GM12878 (cell line): Measurements from ENCODE around the gene C1orf35. TPM values are rescaled to one million over a fixed set of nuclear protein-coding genes. Genes with fewer than 3 reads are reported as not detected.

ENCODE experiments used
- ATAC-seq: fragments of 200-7000 bp; cut with Tn5 transposase; 3 replicates; pipeline ENCODE4 v1.9.1; 2020; ENCODE audit warnings: mild to moderate bottlenecking, moderate library complexity
- BruUV-seq: library from RNA; stranded (reverse); fragments of 400-500 nt; replicated peaks from 2 replicates; lab custom pipeline; 2021; lab: Mats Ljungman, UMichigan
- CTCF ChIA-PET: fragments of 300-600 bp; sonication (Branson Sonifier 250); formaldehyde crosslinking; extraction: SDS; loops from one replicate; lab custom pipeline; 2021; ENCODE audit warnings: inconsistent platforms; lab: Yijun Ruan, JAX
- POLR2A ChIA-PET: fragments of 350-600 bp; formaldehyde crosslinking; extraction: SDS; loops from one replicate; lab custom pipeline; 2021; ENCODE audit warnings: inconsistent platforms; lab: Charles Lee
- RAD21 ChIA-PET: fragments of 300-600 bp; sonication (Branson Sonifier 250); formaldehyde crosslinking; loops from one replicate; lab custom pipeline; 2023; ENCODE audit warnings: antibody characterized with exemption; ENCODE audit not compliant: unreplicated experiment; lab: Charles Lee
- SMC1A ChIA-PET: fragments of 300-600 bp; sonication (Branson Sonifier 250); formaldehyde crosslinking; loops from one replicate; lab custom pipeline; 2023; ENCODE audit not compliant: unreplicated experiment, uncharacterized antibody; lab: Charles Lee
- DNase-seq: peaks from one replicate; pipeline ENCODE4 v3.0.0-alpha.2; 2011; ENCODE audit warnings: low read depth, low spot score
- FAIRE-seq: peaks from 3 replicates; lab custom pipeline; 2011; peaks lifted over from hg19 to GRCh38; lab: Jason Lieb, UNC
- H2AFZ ChIP-seq: 2 replicates; pipeline ENCODE4 v1.6.0; 2011; ENCODE audit warnings: low read depth, low read length, control low read depth; ENCODE audit not compliant: control insufficient read depth
- H3K27ac ChIP-seq: 2 replicates; pipeline ENCODE4 v1.5.1; 2011; ENCODE audit warnings: control low read depth; ENCODE audit not compliant: control insufficient read depth, insufficient read depth
- H3K27me3 ChIP-seq, 2 experiments: replicated peaks in 1 of 2; 2 replicates each; pipeline versions ENCODE4 v1.6.0 to v1.6.1; 2011; ENCODE audit warnings: low read length in 1 of 2; ENCODE audit not compliant: control insufficient read depth in 2 of 2, insufficient read depth in 2 of 2
- H3K36me3 ChIP-seq, 2 experiments: 2 replicates each; pipeline ENCODE4 v1.5.1; 2011; ENCODE audit warnings: low read length in 1 of 2; ENCODE audit not compliant: control insufficient read depth in 2 of 2, insufficient read depth in 2 of 2
- H3K4me1 ChIP-seq: 2 replicates; pipeline ENCODE4 v1.6.1; 2011; ENCODE audit warnings: mild to moderate bottlenecking, low read length, moderate library complexity, mixed read lengths; ENCODE audit not compliant: control insufficient read depth, insufficient read depth
- H3K4me2 ChIP-seq: 2 replicates; pipeline ENCODE4 v1.6.0; 2011; ENCODE audit warnings: control low read depth; ENCODE audit not compliant: control insufficient read depth, insufficient read depth
- H3K4me3 ChIP-seq: fragments of 200-600 bp; sonication (generic); 2 replicates; pipeline ENCODE4 v1.5.1; 2016
- H3K79me2 ChIP-seq: 2 replicates; pipeline ENCODE4 v1.6.0; 2011; ENCODE audit warnings: low read length; ENCODE audit not compliant: control insufficient read depth, insufficient read depth
- H3K9ac ChIP-seq: 2 replicates; pipeline ENCODE4 v1.8.0; 2011; ENCODE audit warnings: low read length, control low read depth, mixed read lengths; ENCODE audit not compliant: control insufficient read depth, insufficient read depth
- H3K9me3 ChIP-seq: replicated peaks from 3 replicates; pipeline ENCODE4 v1.5.1; 2011; ENCODE audit warnings: mild to moderate bottlenecking, low read length; ENCODE audit not compliant: control insufficient read depth, insufficient read depth
- H4K20me1 ChIP-seq: 2 replicates; pipeline ENCODE4 v1.6.0; 2011; ENCODE audit not compliant: control insufficient read depth, insufficient read depth
- HDGF ChIP-seq: fragments of 450-650 bp; IDR thresholded peaks from 2 replicates; pipeline ENCODE4 v1.6.1; 2016; ENCODE audit warnings: antibody characterized with exemption
- PKNOX1 ChIP-seq: fragments of 450-650 bp; IDR thresholded peaks from 2 replicates; pipeline ENCODE4 v1.6.1; 2016; ENCODE audit warnings: mild to moderate bottlenecking
- RELB ChIP-seq: fragments of 450-650 bp; IDR thresholded peaks from 2 replicates; pipeline ENCODE4 v1.6.1; 2017; ENCODE audit warnings: low read depth, mild to moderate bottlenecking, moderate library complexity
- RUNX3 ChIP-seq: IDR thresholded peaks from 2 replicates; pipeline ENCODE4 v1.6.1; 2012; ENCODE audit warnings: low read length, inconsistent platforms
- SMAD1 ChIP-seq: fragments of 450-650 bp; IDR thresholded peaks from 2 replicates; pipeline ENCODE4 v1.6.1; 2018; ENCODE audit warnings: mild to moderate bottlenecking, low read depth; ENCODE audit not compliant: partially characterized antibody
- SREBF2 ChIP-seq: IDR thresholded peaks from 2 replicates; pipeline ENCODE4 v1.6.1; 2012; ENCODE audit warnings: mild to moderate bottlenecking, low read length
- STAT1 ChIP-seq: fragments of 450-650 bp; conservative IDR thresholded peaks from 2 replicates; pipeline ENCODE4 v1.6.1; 2014; ENCODE audit warnings: antibody characterized with exemption, mild to moderate bottlenecking
- ZBED1 ChIP-seq: IDR thresholded peaks from 2 replicates; pipeline ENCODE4 v1.6.1; 2016; ENCODE audit warnings: borderline replicate concordance
- WGBS: methylation state at CpG from one replicate; pipeline ENCODE4 v1.1.6; 2016; ENCODE audit warnings: low lambda C conversion rate; ENCODE audit not compliant: insufficient replicate concordance, insufficient coverage; ENCODE audit errors: missing lambda C conversion rate; 5-methylcytosine and 5-hydroxymethylcytosine counted together
- in situ Hi-C: fragments of 300-500 bp; cut with MboI; formaldehyde crosslinking; loops from 9 replicates; pipeline ENCODE4 v1.14.3; 2018; ENCODE audit warnings: mixed read lengths
- intact Hi-C: fragments of 100-400 bp; cut with micrococcal nuclease; formaldehyde crosslinking; loops from one replicate; pipeline ENCODE4 v1.14.2; 2022; ENCODE audit not compliant: unreplicated experiment
- polyA plus RNA-seq, 11 experiments: library from polyadenylated mRNA; depleted of rRNA in 4 of 11; unstranded in 6 of 11; stranded (reverse) in 5 of 11; fragments of >200 nt; fragmentation: Nextera tagmentation in 4 of 11; fragmentation: Illumina TruSeq in 1 of 11; extraction: Ambion mirVana in 4 of 11; extraction: Trizol in 1 of 11; gene quantifications; 1 replicate in 1 of 11; 2 replicates in 10 of 11; pipeline versions ENCODE4 v1.2.1 to v1.2.3, GENCODE V29; 2011 to 2016; ENCODE audit warnings: inconsistent platforms in 2 of 11, missing spikeins in 2 of 11, low read depth in 1 of 11
- total RNA-seq, 4 experiments: library from RNA; depleted of rRNA in 3 of 4; stranded (reverse); fragments of >200 nt in 3 of 4; fragmentation: Illumina TruSeq in 1 of 4; extraction: Trizol in 1 of 4; gene quantifications; 2 replicates each; pipeline versions ENCODE4 v1.2.1 to v1.2.3, GENCODE V29; 2013 to 2021

The C1orf35 gene
- total and polyA plus RNA-seq, 10 of the 15 experiments (the other 5 are each of a cell fraction or from before 2014, with no cell fraction given): 2.5 to 27.0 (median 10.6) TPM

- TF ChIP-seq SREBF2 (no peak), STAT1 (no peak), ZBED1 (no peak), RELB (no peak), RUNX3 (no peak), HDGF (0 out of 2 replicates have a peak, but pooled peaks have one; percentile 27), PKNOX1 (no peak), SMAD1 (no peak)
- TF ChIP-seq, all 136 proteins: peak for 1
- TSS peak; percentile 19 for BruUV-seq
- ChIA-PET RAD21 (no interaction called here), POLR2A (interaction anchor here (0.5 to 1.0 kb wide), 2 partner anchors 9 to 21 kb away, joined by 3 read pairs; partner anchors contain the start of gene IBA57), SMC1A (interaction anchor here (1.0 kb wide), 1 partner anchor 335 kb away, joined by 3 read pairs; no protein-coding TSS in a partner anchor), CTCF (interaction anchor here (0.6 to 2.4 kb wide), 4 partner anchors 13 to 401 kb away, joined by 3 to 18 read pairs (median 6); partner anchors contain the start of gene IBA57)
- peaks cover 56% of the 10 kb centered on the region for H3K79me2 ChIP-seq
- no peak overlapping the region for H2AFZ ChIP-seq
- 91% methylated on average over 12 of the region's 12 CpGs for whole genome bisulfite sequencing
- H3K4me2 ChIP-seq: peak overlapping the region; percentile 34; the same call in 1 of the 2 replicates
- intact Hi-C loops (no loop called here), in situ Hi-C loops (no loop called here)
- no peak overlapping the region for H3K27ac ChIP-seq
- H4K20me1 ChIP-seq: peaks cover 6% of the 10 kb centered on the region; the same call in 1 of the 2 replicates
- H3K9ac ChIP-seq: no peak overlapping the region
- H3K4me3 ChIP-seq: no peak overlapping the region
- H3K9me3 ChIP-seq: no peaks in the 10 kb centered on the region
- DNase-seq (no peak), ATAC-seq (no peak), FAIRE-seq (no peak)
- peaks cover 12% of the 10 kb centered on the region for H3K4me1 ChIP-seq
- H3K27me3 ChIP-seq: no peaks in the 10 kb centered on the region
- peaks cover 8 to 13% of the 10 kb centered on the region in 2 experiments; a peak in 3 of 4 replicates for H3K36me3 ChIP-seq
Observed at GRCh38 chr1:228143480-228144192, 40.5 kb upstream of the C1orf35 start.
